HEK293T (cell line): ENCODE measurements around the gene ALDH8A1.

ENCODE experiments used
- CTCF ChIA-PET: fragments of 350-600 bp; formaldehyde crosslinking; extraction: SDS; loops from one replicate; lab custom pipeline; 2021; ENCODE audit warnings: antibody characterized with exemption, inconsistent platforms; lab: Yijun Ruan, JAX
- POLR2A ChIA-PET: fragments of 350-600 bp; formaldehyde crosslinking; extraction: SDS; loops from one replicate; lab custom pipeline; 2020; ENCODE audit warnings: antibody characterized with exemption, inconsistent platforms; lab: Yijun Ruan, JAX
- DNase-seq: peaks from one replicate; pipeline ENCODE4 v3.0.0; 2012; ENCODE audit warnings: mixed read lengths; ENCODE audit errors: extremely low spot score
- ARNT ChIP-seq: fragments of 450-650 bp; IDR thresholded peaks from 2 replicates; pipeline ENCODE4 v1.6.1; 2017; ENCODE audit warnings: mild to moderate bottlenecking
- BHLHE40 ChIP-seq: fragments of 450-650 bp; IDR thresholded peaks from 2 replicates; pipeline ENCODE4 v1.6.1; 2016; ENCODE audit warnings: mild to moderate bottlenecking, moderate library complexity, borderline replicate concordance
- CTBP1 ChIP-seq: fragments of 450-650 bp; IDR thresholded peaks from 2 replicates; pipeline ENCODE4 v1.6.1; 2016; ENCODE audit warnings: borderline replicate concordance
- ELF4 ChIP-seq: fragments of 450-650 bp; IDR thresholded peaks from 2 replicates; pipeline ENCODE4 v1.6.1; 2017; ENCODE audit warnings: antibody characterized with exemption
- FOXA1 ChIP-seq: fragments of 450-650 bp; IDR thresholded peaks from 2 replicates; pipeline ENCODE4 v1.6.1; 2016; ENCODE audit warnings: mild to moderate bottlenecking
- FOXK2 ChIP-seq: fragments of 450-650 bp; IDR thresholded peaks from 2 replicates; pipeline ENCODE4 v1.6.1; 2016; ENCODE audit warnings: mild to moderate bottlenecking
- FOXM1 ChIP-seq: fragments of 450-650 bp; IDR thresholded peaks from 2 replicates; pipeline ENCODE4 v1.6.1; 2017; ENCODE audit warnings: mild to moderate bottlenecking, borderline replicate concordance
- HDGF ChIP-seq: fragments of 450-650 bp; IDR thresholded peaks from 2 replicates; pipeline ENCODE4 v1.6.1; 2017; ENCODE audit warnings: antibody characterized with exemption, borderline replicate concordance
- L3MBTL2 ChIP-seq: fragments of 450-650 bp; conservative IDR thresholded peaks from 2 replicates; pipeline ENCODE4 v1.6.1; 2016; ENCODE audit warnings: mild to moderate bottlenecking
- LEF1 ChIP-seq: fragments of 450-650 bp; IDR thresholded peaks from 2 replicates; pipeline ENCODE4 v1.6.1; 2017; ENCODE audit warnings: mild to moderate bottlenecking, borderline replicate concordance
- NFRKB ChIP-seq: fragments of 450-650 bp; IDR thresholded peaks from 2 replicates; pipeline ENCODE4 v1.6.1; 2016; ENCODE audit warnings: mild to moderate bottlenecking, moderate library complexity
- PKNOX1 ChIP-seq: fragments of 450-650 bp; IDR thresholded peaks from 2 replicates; pipeline ENCODE4 v1.6.1; 2016
- SP1 ChIP-seq: fragments of 450-650 bp; IDR thresholded peaks from 2 replicates; pipeline ENCODE4 v1.6.1; 2017
- SUZ12 ChIP-seq: fragments of 450-650 bp; IDR thresholded peaks from 2 replicates; pipeline ENCODE4 v1.6.1; 2016; ENCODE audit warnings: mild to moderate bottlenecking
- TARDBP ChIP-seq: fragments of 450-650 bp; IDR thresholded peaks from 2 replicates; pipeline ENCODE4 v1.6.1; 2016
- ZNF384 ChIP-seq: fragments of 450-650 bp; IDR thresholded peaks from 2 replicates; pipeline ENCODE4 v1.6.1; 2016

The ALDH8A1 gene

GRCh38 chr6:134884752-134885151 lies 65.1 kb downstream of the ALDH8A1 start:
- CTCF ChIA-PET = no interaction called here
- TF ChIP-seq FOXA1 (no peak), FOXK2 (no peak), SUZ12 (no peak)
- POLR2A ChIA-PET = no interaction called here
- DNase-seq = no peak

- DNase-seq = no peak
- POLR2A ChIA-PET = no interaction called here
- no peak for TF ChIP-seq BHLHE40
- no peak for TF ChIP-seq ELF4
- TF ChIP-seq SP1 = no peak
- no peak for TF ChIP-seq TARDBP
- no peak for TF ChIP-seq NFRKB
- TF ChIP-seq ZNF384 = no peak
- TF ChIP-seq FOXA1 = no peak
- TF ChIP-seq CTBP1 = no peak
- no peak for TF ChIP-seq SUZ12
- TF ChIP-seq PKNOX1 = no peak
- TF ChIP-seq ARNT = no peak
- TF ChIP-seq FOXK2 = no peak
- no peak for TF ChIP-seq LEF1
- TF ChIP-seq HDGF = no peak
- TF ChIP-seq FOXM1 = no peak
- no peak for TF ChIP-seq L3MBTL2
- CTCF ChIA-PET = interaction anchor here (0.7 to 1.9 kb wide), 12 partner anchors 12 to 1579 kb away, joined by 3 to 10 read pairs (median 3); no protein-coding TSS in a partner anchor
Observed at GRCh38 chr6:134883314-134883713, 66.6 kb downstream of the ALDH8A1 start.

- CTCF ChIA-PET = interaction anchor here (0.6 to 1.9 kb wide), 19 partner anchors 11 to 780 kb away, joined by 3 to 10 read pairs (median 3); no protein-coding TSS in a partner anchor
- POLR2A ChIA-PET = no interaction called here
- peak; percentile 76 for DNase-seq
- TF ChIP-seq FOXA1 = no peak
- TF ChIP-seq NFRKB = no peak
- TF ChIP-seq TARDBP = no peak
- no peak for TF ChIP-seq ELF4
- TF ChIP-seq SP1 = no peak
- TF ChIP-seq SUZ12 = no peak
- no peak for TF ChIP-seq ARNT
- TF ChIP-seq FOXM1 = no peak
- no peak for TF ChIP-seq LEF1
- no peak for TF ChIP-seq HDGF
- no peak for TF ChIP-seq CTBP1
- TF ChIP-seq FOXK2 = no peak
- TF ChIP-seq PKNOX1 = no peak
Observed at GRCh38 chr6:134882426-134883038, 67.4 kb downstream of the ALDH8A1 start.

GRCh38 chr6:134880487-134881190 lies 69.3 kb downstream of the ALDH8A1 start:
- POLR2A ChIA-PET = no interaction called here
- TF ChIP-seq SUZ12 (no peak), BHLHE40 (no peak), ZNF384 (no peak)
- DNase-seq = no peak
- CTCF ChIA-PET = no interaction called here

- TF ChIP-seq BHLHE40 (no peak), SUZ12 (no peak), L3MBTL2 (no peak), LEF1 (no peak), ARNT (no peak), HDGF (no peak), PKNOX1 (no peak), NFRKB (no peak), ZNF384 (no peak), FOXM1 (no peak), TARDBP (no peak), FOXK2 (no peak), ELF4 (no peak), FOXA1 (no peak), CTBP1 (no peak)
- ChIA-PET CTCF (no interaction called here), POLR2A (no interaction called here)
- DNase-seq = no peak
Observed at GRCh38 chr6:134878136-134878535, 71.8 kb downstream of the ALDH8A1 start.

GRCh38 chr6:134875367-134875766 lies 74.5 kb downstream of the ALDH8A1 start:
- no peak for DNase-seq
- TF ChIP-seq SP1 = no peak
- TF ChIP-seq FOXA1 = no peak
- TF ChIP-seq PKNOX1 = no peak
- no peak for TF ChIP-seq LEF1
- TF ChIP-seq ELF4 = no peak
- no peak for TF ChIP-seq BHLHE40
- TF ChIP-seq ZNF384 = no peak
- no peak for TF ChIP-seq FOXM1
- TF ChIP-seq ARNT = no peak
- TF ChIP-seq NFRKB = no peak
- TF ChIP-seq HDGF = no peak
- POLR2A ChIA-PET = no interaction called here
- CTCF ChIA-PET = no interaction called here
